Natural killer cell (primary cell): ENCODE data around the gene LMO7. TPM values are rescaled to one million over a fixed set of nuclear protein-coding genes. Genes with fewer than 3 reads are reported as not detected.
A peak's percentile ranks its signal among the peaks of the same experiment; 100 is the strongest.

Source experiments
- ATAC-seq, 3 donors: fragments of 150-1000 bp in 2 of 3; fragments of 200-7000 bp in 1 of 3; cut with Tn5 transposase; 1 replicate in 1 of 3; 2 replicates in 2 of 3; pipeline ENCODE4 v1.10.0; 2021; ENCODE audit warnings: mild to moderate bottlenecking in 2 of 3, moderate library complexity in 2 of 3
- DNase-seq, 2 donors: peaks; one replicate each; pipeline versions ENCODE4 v3.0.0 to v3.0.0-alpha.2; 2013 to 2021; ENCODE audit warnings: mixed read lengths in 1 of 2
- H3K27ac ChIP-seq: one replicate; pipeline ENCODE4 v1.5.1; 2013; ENCODE audit warnings: mild to moderate bottlenecking, low read length
- H3K27me3 ChIP-seq: one replicate; pipeline ENCODE4 v1.6.1; 2013; ENCODE audit warnings: low read length; ENCODE audit not compliant: control insufficient read depth, insufficient read depth
- H3K36me3 ChIP-seq: one replicate; pipeline ENCODE4 v1.6.1; 2013; ENCODE audit warnings: low read length; ENCODE audit not compliant: control insufficient read depth, insufficient read depth
- H3K4me1 ChIP-seq: one replicate; pipeline ENCODE4 v1.6.1; 2013; ENCODE audit warnings: low read length; ENCODE audit not compliant: control insufficient read depth, insufficient read depth
- H3K4me3 ChIP-seq: one replicate; pipeline ENCODE4 v1.5.1; 2013; ENCODE audit warnings: low read length
- H3K9me3 ChIP-seq: one replicate; pipeline ENCODE4 v1.6.1; 2013; ENCODE audit warnings: low read length; ENCODE audit not compliant: control insufficient read depth, insufficient read depth
- H3K27ac Mint-ChIP-seq, 2 donors: one replicate each; pipeline ENCODE4 v1.8.0; 2022; ENCODE audit warnings: mild to moderate bottlenecking in 2 of 2, mixed read lengths in 2 of 2, moderate library complexity in 1 of 2
- H3K27me3 Mint-ChIP-seq, 2 donors: one replicate each; pipeline ENCODE4 v1.8.0; 2022; ENCODE audit warnings: low read depth in 2 of 2, mixed read lengths in 2 of 2
- H3K36me3 Mint-ChIP-seq: one replicate; pipeline ENCODE4 v1.8.0; 2022; ENCODE audit warnings: mixed read lengths
- H3K4me1 Mint-ChIP-seq, 2 donors: one replicate each; pipeline ENCODE4 v1.8.0; 2022; ENCODE audit warnings: mixed read lengths in 2 of 2
- H3K4me3 Mint-ChIP-seq: one replicate; pipeline ENCODE4 v1.8.0; 2022; ENCODE audit warnings: mild to moderate bottlenecking, moderate library complexity, mixed read lengths
- H3K9me3 Mint-ChIP-seq, 2 donors: one replicate each; pipeline ENCODE4 v1.8.0; 2022; ENCODE audit warnings: mixed read lengths in 2 of 2
- WGBS: methylation state at CpG from one replicate; pipeline ENCODE4 v1.1.7; 2013; ENCODE audit warnings: missing lambda C conversion rate; ENCODE audit not compliant: insufficient coverage; 5-methylcytosine and 5-hydroxymethylcytosine counted together
- intact Hi-C: fragments of 100-400 bp; cut with micrococcal nuclease; formaldehyde crosslinking; loops from one replicate; pipeline ENCODE4 v1.14.2; 2022
- total RNA-seq, 4 donors: library from RNA; stranded (reverse); fragments of 120-200 nt in 1 of 4; gene quantifications; one replicate each; pipeline versions ENCODE4 v1.2.3 to v1.2.4, GENCODE V29; 2013 to 2022
- TF ChIP-seq, protein P1 (sequence below): fragments of 200-600 bp; IDR thresholded peaks from one replicate; pipeline ENCODE4 v1.8.0; 2022; ENCODE audit warnings: antibody characterized with exemption

LMO7 gene
- total RNA-seq, 3 donors from 2014 or later (not counting 1 experiment from before 2014, with no cell fraction given): 5.5 to 10.4 (median 7.9) TPM

DNA sequence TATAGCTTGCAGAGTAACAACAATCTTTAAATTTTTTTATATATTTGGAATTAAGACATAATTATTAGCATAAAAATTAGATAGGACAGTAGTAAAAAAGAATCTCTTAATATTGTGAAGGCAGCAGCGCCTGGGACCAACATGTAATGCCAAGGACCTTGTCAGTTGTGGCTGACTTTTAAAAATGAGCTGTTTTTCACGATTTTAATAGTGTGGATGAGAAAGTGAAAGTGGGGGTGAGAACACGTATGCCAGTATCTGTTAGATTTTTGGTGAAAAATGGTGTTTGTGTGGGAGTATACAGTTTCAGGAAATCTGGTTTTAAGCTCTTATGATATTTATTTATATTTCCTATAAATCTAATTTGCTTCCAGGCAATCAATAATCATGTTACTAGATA lies 125.2 kb downstream of the LMO7 start:
- Histone ChIP-seq H3K9me3 (no peaks in the 10 kb centered on the region), H3K27ac (no peak overlapping the region), H3K27me3 (no peaks in the 10 kb centered on the region), H3K36me3 (no peaks in the 10 kb centered on the region), H3K4me1 (no peaks in the 10 kb centered on the region), H3K4me3 (peak overlapping the region; percentile 13)
- H3K36me3 Mint-ChIP-seq: no peaks in the 10 kb centered on the region
- peaks cover 27 to 33% of the 10 kb centered on the region in 2 donors for H3K4me1 Mint-ChIP-seq
- peak overlapping the region; percentile 53 to 71 for H3K27ac Mint-ChIP-seq
- peak overlapping the region; percentile 79 for H3K4me3 Mint-ChIP-seq
- DNase-seq (peak in 1 of 2 donors; percentile 59), ATAC-seq (peak in 2 of 3 donors; percentile 52 to 58)
- WGBS: 9% methylated on average over 3 of the region's 3 CpGs
- H3K9me3 Mint-ChIP-seq: no peaks in the 10 kb centered on the region
- intact Hi-C loops: no loop called here
- TF ChIP-seq, protein P1, sequence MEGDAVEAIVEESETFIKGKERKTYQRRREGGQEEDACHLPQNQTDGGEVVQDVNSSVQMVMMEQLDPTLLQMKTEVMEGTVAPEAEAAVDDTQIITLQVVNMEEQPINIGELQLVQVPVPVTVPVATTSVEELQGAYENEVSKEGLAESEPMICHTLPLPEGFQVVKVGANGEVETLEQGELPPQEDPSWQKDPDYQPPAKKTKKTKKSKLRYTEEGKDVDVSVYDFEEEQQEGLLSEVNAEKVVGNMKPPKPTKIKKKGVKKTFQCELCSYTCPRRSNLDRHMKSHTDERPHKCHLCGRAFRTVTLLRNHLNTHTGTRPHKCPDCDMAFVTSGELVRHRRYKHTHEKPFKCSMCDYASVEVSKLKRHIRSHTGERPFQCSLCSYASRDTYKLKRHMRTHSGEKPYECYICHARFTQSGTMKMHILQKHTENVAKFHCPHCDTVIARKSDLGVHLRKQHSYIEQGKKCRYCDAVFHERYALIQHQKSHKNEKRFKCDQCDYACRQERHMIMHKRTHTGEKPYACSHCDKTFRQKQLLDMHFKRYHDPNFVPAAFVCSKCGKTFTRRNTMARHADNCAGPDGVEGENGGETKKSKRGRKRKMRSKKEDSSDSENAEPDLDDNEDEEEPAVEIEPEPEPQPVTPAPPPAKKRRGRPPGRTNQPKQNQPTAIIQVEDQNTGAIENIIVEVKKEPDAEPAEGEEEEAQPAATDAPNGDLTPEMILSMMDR: no peak
- H3K27me3 Mint-ChIP-seq: no peaks in the 10 kb centered on the region

DNA sequence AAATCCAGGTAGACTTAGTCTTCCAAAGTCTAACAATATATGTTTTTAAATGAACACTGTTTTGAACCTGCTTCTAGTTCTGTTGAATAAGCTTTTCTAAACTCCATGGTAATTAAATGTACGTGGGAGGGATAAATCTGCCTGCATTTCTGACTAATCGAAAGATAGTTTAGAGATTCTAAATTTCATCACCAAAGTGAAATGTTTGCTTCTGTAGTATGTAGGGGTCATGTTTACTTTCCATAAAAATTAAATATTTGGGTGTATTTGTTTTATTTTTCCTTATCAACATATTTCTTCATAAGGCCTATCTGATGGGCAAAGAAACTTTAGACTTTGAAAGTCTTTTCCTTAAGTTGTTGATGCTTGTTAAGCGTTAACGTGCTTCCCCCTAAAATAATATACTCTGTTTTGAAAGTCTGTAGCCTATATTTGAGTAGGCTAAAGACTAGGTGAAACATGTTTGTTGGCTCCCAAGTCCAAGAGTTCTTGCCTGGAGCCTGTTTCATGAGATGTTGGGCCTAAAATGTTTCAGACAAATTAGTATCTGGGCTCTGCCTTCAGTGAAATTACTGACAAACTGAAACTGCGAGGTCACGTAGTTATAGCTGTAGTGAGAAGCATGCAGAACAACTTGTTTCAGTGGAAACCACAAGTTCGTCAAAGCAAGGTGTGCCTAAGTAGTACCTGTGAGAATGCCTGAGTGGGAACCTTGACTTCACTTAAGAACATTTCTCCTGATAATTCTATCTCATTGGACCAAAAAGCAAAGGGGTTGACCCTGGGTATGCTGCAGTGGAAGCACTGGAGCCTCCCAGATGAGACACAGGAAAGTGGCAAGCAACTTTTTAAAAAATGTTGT lies 126.2 kb downstream of the LMO7 start:
- Histone ChIP-seq H3K27ac (peak overlapping the region; percentile 38), H3K4me1 (no peaks in the 10 kb centered on the region), H3K27me3 (no peaks in the 10 kb centered on the region), H3K36me3 (no peaks in the 10 kb centered on the region), H3K4me3 (no peak overlapping the region), H3K9me3 (no peaks in the 10 kb centered on the region)
- WGBS: 5% methylated on average over 4 of the region's 7 CpGs
- peak overlapping the region; percentile 53 to 71 for H3K27ac Mint-ChIP-seq
- no peaks in the 10 kb centered on the region for H3K36me3 Mint-ChIP-seq
- DNase-seq (peak in 1 of 2 donors; percentile 75), ATAC-seq (peak; percentile 40 to 60 (median 59))
- TF ChIP-seq, protein P1: no peak
- H3K4me3 Mint-ChIP-seq: peak overlapping the region; percentile 78
- no peaks in the 10 kb centered on the region for H3K9me3 Mint-ChIP-seq
- no peaks in the 10 kb centered on the region for H3K27me3 Mint-ChIP-seq
- intact Hi-C loops: no loop called here
- peaks cover 27 to 33% of the 10 kb centered on the region in 2 donors for H3K4me1 Mint-ChIP-seq

DNA sequence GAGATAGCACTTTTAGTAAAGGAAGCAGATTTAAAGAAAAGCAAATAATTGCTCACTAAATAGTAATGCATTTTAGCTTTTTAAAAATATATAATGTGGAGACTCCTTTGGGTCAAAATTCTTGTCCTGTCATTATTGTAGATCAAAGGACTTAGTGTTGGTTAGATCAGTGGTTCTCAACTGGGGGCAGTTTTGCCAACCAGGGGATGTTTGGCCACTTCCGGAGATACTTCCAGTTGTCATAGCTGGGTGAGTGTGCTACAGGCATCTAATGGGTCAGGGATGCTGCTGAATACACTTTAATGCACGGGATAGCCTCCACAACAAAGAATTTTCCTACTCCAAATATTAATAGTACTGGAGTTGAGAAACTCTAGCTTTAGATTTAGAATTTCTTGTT lies 126.8 kb downstream of the LMO7 start:
- peak in 1 of 2 donors; percentile 16 for DNase-seq
- no peaks in the 10 kb centered on the region for H3K27me3 Mint-ChIP-seq
- H3K4me3 Mint-ChIP-seq: peak overlapping the region; percentile 21
- Histone ChIP-seq H3K4me3 (no peak overlapping the region), H3K9me3 (no peaks in the 10 kb centered on the region), H3K4me1 (no peaks in the 10 kb centered on the region), H3K36me3 (no peaks in the 10 kb centered on the region), H3K27ac (no peak overlapping the region), H3K27me3 (no peaks in the 10 kb centered on the region)
- no peaks in the 10 kb centered on the region for H3K9me3 Mint-ChIP-seq
- WGBS: 56% methylated on average over 1 of the region's 2 CpGs
- H3K27ac Mint-ChIP-seq: peak overlapping the region; percentile 53 to 71
- peaks cover 27 to 33% of the 10 kb centered on the region in 2 donors for H3K4me1 Mint-ChIP-seq
- ATAC-seq: no peak
- TF ChIP-seq, protein P1: no peak
- no peaks in the 10 kb centered on the region for H3K36me3 Mint-ChIP-seq
- intact Hi-C loops: no loop called here
